Effector memory CD8-positive, alpha-beta T cell (primary cell): ENCODE data around the gene STRAP.
A peak's percentile ranks its signal among the peaks of the same experiment; 100 is the strongest.
"Not testable (repeated sequence)": the region's sequence is repeated elsewhere in the genome, so short reads cannot be mapped to it uniquely, and the experiment has no call there.

Experiments
- ATAC-seq: fragments of 150-1000 bp; cut with Tn5 transposase; replicated peaks from 2 replicates; pipeline ENCODE4 v1.10.0; 2021; ENCODE audit warnings: mild to moderate bottlenecking, moderate library complexity
- DNase-seq, 3 experiments: peaks; one replicate each; pipeline ENCODE4 v3.0.0; 2021
- H3K27ac Mint-ChIP-seq, 2 donors: one replicate each; pipeline ENCODE4 v1.8.0; 2022; ENCODE audit warnings: mild to moderate bottlenecking in 2 of 2, mixed read lengths in 2 of 2, moderate library complexity in 2 of 2
- H3K27me3 Mint-ChIP-seq, 2 donors: one replicate each; pipeline ENCODE4 v1.8.0; 2022; ENCODE audit warnings: mixed read lengths in 2 of 2
- H3K36me3 Mint-ChIP-seq: one replicate; pipeline ENCODE4 v1.8.0; 2022; ENCODE audit warnings: mild to moderate bottlenecking, moderate library complexity, mixed read lengths; ENCODE audit not compliant: insufficient read depth
- H3K4me1 Mint-ChIP-seq, 2 donors: one replicate each; pipeline ENCODE4 v1.8.0; 2022; ENCODE audit warnings: low read depth in 2 of 2, mixed read lengths in 2 of 2
- H3K4me3 Mint-ChIP-seq, 2 donors: one replicate each; pipeline ENCODE4 v1.8.0; 2022; ENCODE audit warnings: mild to moderate bottlenecking in 2 of 2, mixed read lengths in 2 of 2, moderate library complexity in 2 of 2
- H3K9me3 Mint-ChIP-seq, 2 donors: one replicate each; pipeline ENCODE4 v1.8.0; 2022; ENCODE audit warnings: mixed read lengths in 2 of 2

Gene STRAP

DNA sequence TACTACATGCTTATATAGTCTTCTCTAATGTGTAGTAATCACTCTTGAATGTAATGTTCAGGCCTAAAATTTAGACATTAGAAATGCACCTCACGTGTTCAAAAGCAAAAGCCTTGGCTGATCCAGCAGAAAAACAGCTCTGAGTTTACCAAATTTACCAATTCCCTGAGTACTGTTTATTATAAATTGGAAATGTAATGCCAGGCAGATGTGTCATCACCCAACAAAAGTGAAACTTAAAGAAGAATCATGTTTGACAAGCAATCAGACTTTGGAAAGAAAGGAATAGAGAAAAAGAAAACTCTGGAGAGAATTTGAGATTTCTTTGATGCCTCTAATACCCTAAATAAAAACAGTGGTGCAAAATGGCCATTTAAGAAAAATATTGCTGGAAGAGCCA is 26.5 kb upstream of the STRAP start:
- Mint-ChIP-seq H3K9me3 (no peaks in the 10 kb centered on the region), H3K4me3 (no peak overlapping the region), H3K27me3 (peaks cover 29 to 30% of the 10 kb centered on the region in 2 donors), H3K27ac (no peak overlapping the region), H3K4me1 (no peaks in the 10 kb centered on the region), H3K36me3 (peaks cover 2% of the 10 kb centered on the region)
- DNase-seq (no peak), ATAC-seq (no peak)

DNA sequence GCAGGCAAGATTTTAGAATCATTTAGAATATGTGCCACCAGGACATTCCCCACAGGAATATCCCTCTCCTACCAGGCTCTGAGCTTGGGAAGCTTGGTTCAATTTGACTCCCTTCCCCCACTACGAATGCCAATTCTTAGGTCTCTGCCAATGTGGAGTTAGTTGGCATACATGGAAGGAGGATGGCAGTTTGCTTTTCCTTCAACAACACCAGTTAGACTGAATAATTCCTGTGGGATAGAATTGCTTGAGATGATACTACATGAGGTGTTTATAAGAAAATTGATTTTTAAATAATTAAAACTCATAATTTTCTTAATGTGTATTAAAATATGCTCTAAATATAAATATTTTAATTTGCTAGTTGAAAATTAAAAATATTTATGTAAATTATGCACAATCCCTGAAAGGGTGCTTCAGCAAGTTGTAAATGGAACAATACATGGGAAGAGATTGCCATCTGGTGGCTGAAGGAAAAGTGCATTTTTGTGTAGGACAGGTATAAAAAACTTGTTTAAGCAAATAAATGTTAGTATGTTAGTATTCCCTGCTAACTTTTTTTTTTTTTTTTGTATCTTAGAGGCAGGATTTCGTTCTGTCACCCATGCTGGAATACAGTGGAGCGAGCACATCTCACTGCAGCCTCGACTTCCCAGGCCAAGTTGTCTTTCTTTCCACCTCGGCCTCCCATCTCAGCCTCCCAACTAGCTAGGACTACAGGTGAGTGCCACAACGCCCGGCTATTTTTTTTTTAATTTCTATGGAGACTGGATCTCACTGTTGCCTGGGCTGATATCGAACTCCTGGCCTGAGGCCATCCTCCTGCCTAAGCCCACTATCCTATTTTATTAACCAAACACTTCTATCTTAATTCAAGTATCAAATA is 25.8 kb upstream of the STRAP start:
- H3K4me3 Mint-ChIP-seq: no peak overlapping the region
- H3K36me3 Mint-ChIP-seq: peaks cover 2% of the 10 kb centered on the region
- DNase-seq (peak; percentile 50 to 54 (median 54)), ATAC-seq (peak; percentile 60)
- H3K9me3 Mint-ChIP-seq: no peaks in the 10 kb centered on the region
- no peaks in the 10 kb centered on the region for H3K4me1 Mint-ChIP-seq
- no peak overlapping the region for H3K27ac Mint-ChIP-seq
- H3K27me3 Mint-ChIP-seq: peaks cover 33 to 35% of the 10 kb centered on the region in 2 donors

DNA sequence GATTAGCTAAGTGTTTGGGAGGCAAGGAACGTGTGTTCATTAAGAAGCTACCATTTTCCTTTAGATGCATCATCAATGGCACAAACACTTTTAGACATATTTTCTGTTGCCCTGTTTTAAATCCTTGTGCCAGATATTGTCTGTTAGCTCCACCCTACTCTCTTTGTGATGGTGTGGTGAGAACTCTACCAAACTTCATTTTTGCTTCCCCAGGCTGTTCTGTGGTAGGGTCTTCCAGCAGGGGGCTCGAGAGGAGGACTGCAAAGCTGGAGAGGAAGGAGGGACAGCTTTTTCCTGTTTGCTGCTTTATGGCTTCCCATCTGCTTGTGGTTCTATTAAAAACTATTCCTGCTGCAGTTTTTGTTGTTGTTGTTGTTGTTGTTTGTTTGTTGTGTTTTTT is 23.8 kb upstream of the STRAP start:
- Mint-ChIP-seq H3K4me1 (no peaks in the 10 kb centered on the region), H3K4me3 (no peak overlapping the region), H3K36me3 (peaks cover 2% of the 10 kb centered on the region), H3K27ac (no peak overlapping the region), H3K27me3 (peaks cover 33 to 42% of the 10 kb centered on the region in 2 donors), H3K9me3 (no peaks in the 10 kb centered on the region)
- DNase-seq (no peak), ATAC-seq (no peak)

- H3K36me3 Mint-ChIP-seq: peaks cover 2% of the 10 kb centered on the region
- no peaks in the 10 kb centered on the region for H3K9me3 Mint-ChIP-seq
- no peak for ATAC-seq
- H3K4me3 Mint-ChIP-seq: no peak overlapping the region
- DNase-seq: no peak
- H3K27ac Mint-ChIP-seq: no peak overlapping the region
- H3K27me3 Mint-ChIP-seq: peaks cover 33 to 50% of the 10 kb centered on the region in 2 donors
- peaks cover 4 to 5% of the 10 kb centered on the region in 2 donors for H3K4me1 Mint-ChIP-seq
These were observed 23.1 kb upstream of the STRAP start for GRCh38 chr12:15859116-15859515.

GRCh38 chr12:15861404-15861803 is 20.8 kb upstream of the STRAP start:
- no peaks in the 10 kb centered on the region for H3K9me3 Mint-ChIP-seq
- DNase-seq: no peak
- H3K27me3 Mint-ChIP-seq: peaks cover 33 to 50% of the 10 kb centered on the region in 2 donors
- H3K36me3 Mint-ChIP-seq: peaks cover 2% of the 10 kb centered on the region
- no peak for ATAC-seq
- H3K4me1 Mint-ChIP-seq: peaks cover 4 to 5% of the 10 kb centered on the region in 2 donors
- H3K4me3 Mint-ChIP-seq: no peak overlapping the region
- H3K27ac Mint-ChIP-seq: no peak overlapping the region

DNA sequence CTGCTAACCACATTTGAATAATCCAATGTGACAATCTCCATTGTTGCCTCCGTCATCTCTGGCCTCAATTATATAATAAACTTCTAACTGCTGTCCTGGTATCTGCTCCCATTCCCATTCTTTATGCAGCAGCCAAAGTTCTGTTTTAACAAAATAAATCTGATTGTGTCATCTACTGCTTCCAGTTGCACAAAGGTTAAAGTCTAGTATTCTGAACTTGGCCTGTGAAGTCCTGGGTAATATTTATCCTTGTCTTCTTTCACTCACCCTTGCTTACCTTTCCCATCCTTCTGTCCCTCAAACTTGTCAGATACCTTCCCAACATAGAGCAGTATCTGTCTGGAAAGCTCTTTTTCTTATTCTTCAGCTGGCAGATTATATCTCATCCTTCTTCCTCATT is 19.3 kb upstream of the STRAP start:
- ATAC-seq (no peak), DNase-seq (no peak)
- Mint-ChIP-seq H3K4me1 (peaks cover 4 to 5% of the 10 kb centered on the region in 2 donors), H3K27ac (no peak overlapping the region), H3K27me3 (peaks cover 27 to 45% of the 10 kb centered on the region in 2 donors), H3K4me3 (no peak overlapping the region), H3K9me3 (no peaks in the 10 kb centered on the region), H3K36me3 (no peaks in the 10 kb centered on the region)

- no peaks in the 10 kb centered on the region for H3K9me3 Mint-ChIP-seq
- DNase-seq: no peak
- no peak for ATAC-seq
- no peak overlapping the region for H3K27ac Mint-ChIP-seq
- H3K27me3 Mint-ChIP-seq: peaks cover 23 to 40% of the 10 kb centered on the region in 2 donors
- peaks cover 4 to 5% of the 10 kb centered on the region in 2 donors for H3K4me1 Mint-ChIP-seq
- no peaks in the 10 kb centered on the region for H3K36me3 Mint-ChIP-seq
- H3K4me3 Mint-ChIP-seq: no peak overlapping the region
These were observed 18.8 kb upstream of the STRAP start for GRCh38 chr12:15863372-15863771.

GRCh38 chr12:15863984-15864383 is 18.2 kb upstream of the STRAP start:
- Mint-ChIP-seq H3K27ac (no peak overlapping the region), H3K36me3 (no peaks in the 10 kb centered on the region), H3K9me3 (no peaks in the 10 kb centered on the region), H3K27me3 (peaks cover 17 to 35% of the 10 kb centered on the region in 2 donors), H3K4me3 (no peak overlapping the region), H3K4me1 (peaks cover 4 to 5% of the 10 kb centered on the region in 2 donors)
- DNase-seq: no peak
- ATAC-seq: no peak

GRCh38 chr12:15868186-15868585 is 14.0 kb upstream of the STRAP start:
- Mint-ChIP-seq H3K4me3 (no peak overlapping the region), H3K27me3 (peaks cover 13 to 37% of the 10 kb centered on the region in 2 donors), H3K4me1 (peaks cover 4 to 5% of the 10 kb centered on the region in 2 donors), H3K9me3 (no peaks in the 10 kb centered on the region), H3K36me3 (peaks cover 2% of the 10 kb centered on the region), H3K27ac (no peak overlapping the region)
- ATAC-seq (no peak), DNase-seq (no peak)

- Mint-ChIP-seq H3K4me1 (peaks cover 0 to 2% of the 10 kb centered on the region in 2 donors), H3K27ac (no peak overlapping the region), H3K9me3 (no peaks in the 10 kb centered on the region), H3K27me3 (peaks cover 46 to 51% of the 10 kb centered on the region in 2 donors), H3K36me3 (peaks cover 6% of the 10 kb centered on the region), H3K4me3 (no peak overlapping the region)
- ATAC-seq (no peak), DNase-seq (no peak)
These were observed 8.6 kb upstream of the STRAP start for GRCh38 chr12:15873556-15873955.

GRCh38 chr12:15874556-15875145 is 7.5 kb upstream of the STRAP start:
- H3K36me3 Mint-ChIP-seq, H3K4me1 Mint-ChIP-seq, H3K4me3 Mint-ChIP-seq, H3K9me3 Mint-ChIP-seq, DNase-seq, ATAC-seq, H3K27ac Mint-ChIP-seq: not testable (repeated sequence)
- peaks cover 44 to 46% of the 10 kb centered on the region in 2 donors for H3K27me3 Mint-ChIP-seq

- Mint-ChIP-seq H3K4me1 (peaks cover 0 to 5% of the 10 kb centered on the region in 2 donors), H3K36me3 (peaks cover 4% of the 10 kb centered on the region), H3K27me3 (peaks cover 33 to 44% of the 10 kb centered on the region in 2 donors), H3K9me3 (no peaks in the 10 kb centered on the region), H3K27ac (no peak overlapping the region), H3K4me3 (no peak overlapping the region)
- DNase-seq (no peak), ATAC-seq (no peak)
These were observed 6.3 kb upstream of the STRAP start for GRCh38 chr12:15875863-15876262.

- H3K9me3 Mint-ChIP-seq: no peaks in the 10 kb centered on the region
- ATAC-seq (no peak), DNase-seq (no peak)
- peaks cover 15 to 21% of the 10 kb centered on the region in 2 donors for H3K27me3 Mint-ChIP-seq
- peaks cover 19 to 25% of the 10 kb centered on the region in 2 donors for H3K4me1 Mint-ChIP-seq
- H3K4me3 Mint-ChIP-seq: no peak overlapping the region
- peaks cover 20% of the 10 kb centered on the region for H3K36me3 Mint-ChIP-seq
- no peak overlapping the region for H3K27ac Mint-ChIP-seq
These were observed 2.8 kb upstream of the STRAP start for GRCh38 chr12:15879413-15879812.

DNA sequence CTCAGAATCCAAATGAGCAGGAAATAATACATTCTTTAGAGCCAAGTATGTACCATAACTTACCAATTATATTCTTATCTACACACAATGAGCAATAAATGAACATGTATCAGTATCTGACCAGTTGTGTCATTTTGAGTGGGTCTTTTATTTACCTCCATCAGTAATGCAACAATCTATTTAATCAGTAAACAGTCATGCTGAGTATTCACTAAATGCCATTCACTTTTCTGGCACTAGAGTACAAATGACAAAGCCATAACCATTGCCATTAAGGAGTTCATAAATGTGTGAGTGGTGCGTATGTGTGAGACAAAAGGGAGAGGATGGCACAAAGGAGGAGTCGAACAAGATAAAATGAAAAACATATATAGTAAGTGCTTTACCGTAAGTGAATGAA is 1.5 kb upstream of the STRAP start:
- H3K27ac Mint-ChIP-seq: peak overlapping the region in 1 of 2 donors; percentile 3
- H3K9me3 Mint-ChIP-seq: no peaks in the 10 kb centered on the region
- H3K4me3 Mint-ChIP-seq: peak overlapping the region; percentile 12 to 15
- peaks cover 30% of the 10 kb centered on the region for H3K36me3 Mint-ChIP-seq
- ATAC-seq: no peak
- no peak for DNase-seq
- H3K4me1 Mint-ChIP-seq: peaks cover 26 to 30% of the 10 kb centered on the region in 2 donors
- H3K27me3 Mint-ChIP-seq: peaks cover 8 to 9% of the 10 kb centered on the region in 2 donors
